ENCODE results near the gene NPEPL1.
A peak's percentile ranks its signal among the peaks of the same experiment; 100 is the strongest.

Gene NPEPL1

DNA sequence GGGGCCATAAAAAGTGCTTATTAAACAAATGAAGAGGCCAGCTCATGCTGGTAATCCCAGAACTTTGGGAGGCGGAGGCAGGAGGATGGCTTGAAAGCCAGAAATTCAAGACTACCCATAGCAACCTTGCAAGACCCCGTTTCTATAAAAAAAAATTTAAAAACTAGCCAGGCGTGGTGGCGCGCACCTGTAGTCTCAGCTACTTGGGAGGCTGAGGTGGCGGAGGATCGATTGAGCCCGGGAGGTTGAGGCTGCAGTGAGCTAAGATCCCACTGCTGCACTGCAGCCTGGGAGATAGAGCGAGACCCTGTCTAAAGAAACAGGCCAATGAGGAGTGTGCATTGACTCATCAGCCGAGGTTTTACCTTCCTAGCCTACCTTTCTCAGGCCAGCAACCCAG lies 15.2 kb downstream of the NPEPL1 start:
- Mint-ChIP-seq H3K27ac (no peak overlapping the region), H3K9me3 (no peaks in the 10 kb centered on the region), H3K4me1 (ENCODE audit: low read depth) (no peaks in the 10 kb centered on the region)

GRCh38 chr20:58708246-58708931 lies 15.8 kb downstream of the NPEPL1 start:
- H3K9me3 Mint-ChIP-seq: no peaks in the 10 kb centered on the region
- H3K4me3 Mint-ChIP-seq: no peak overlapping the region
- H3K36me3 Mint-ChIP-seq (ENCODE audit: low read depth): peaks cover 26% of the 10 kb centered on the region
- no peaks in the 10 kb centered on the region for H3K4me1 Mint-ChIP-seq (ENCODE audit: low read depth)
- DNase-seq: peak; percentile 6
- H3K27ac Mint-ChIP-seq: no peak overlapping the region
- H3K27me3 Mint-ChIP-seq: no peaks in the 10 kb centered on the region

More for the DNA sequence above, 15.2 kb downstream of the NPEPL1 start:
- H3K4me3 Mint-ChIP-seq: no peak overlapping the region
- H3K36me3 Mint-ChIP-seq (ENCODE audit: low read depth): peaks cover 33% of the 10 kb centered on the region
- DNase-seq: no peak
- H3K27me3 Mint-ChIP-seq: no peaks in the 10 kb centered on the region

DNA sequence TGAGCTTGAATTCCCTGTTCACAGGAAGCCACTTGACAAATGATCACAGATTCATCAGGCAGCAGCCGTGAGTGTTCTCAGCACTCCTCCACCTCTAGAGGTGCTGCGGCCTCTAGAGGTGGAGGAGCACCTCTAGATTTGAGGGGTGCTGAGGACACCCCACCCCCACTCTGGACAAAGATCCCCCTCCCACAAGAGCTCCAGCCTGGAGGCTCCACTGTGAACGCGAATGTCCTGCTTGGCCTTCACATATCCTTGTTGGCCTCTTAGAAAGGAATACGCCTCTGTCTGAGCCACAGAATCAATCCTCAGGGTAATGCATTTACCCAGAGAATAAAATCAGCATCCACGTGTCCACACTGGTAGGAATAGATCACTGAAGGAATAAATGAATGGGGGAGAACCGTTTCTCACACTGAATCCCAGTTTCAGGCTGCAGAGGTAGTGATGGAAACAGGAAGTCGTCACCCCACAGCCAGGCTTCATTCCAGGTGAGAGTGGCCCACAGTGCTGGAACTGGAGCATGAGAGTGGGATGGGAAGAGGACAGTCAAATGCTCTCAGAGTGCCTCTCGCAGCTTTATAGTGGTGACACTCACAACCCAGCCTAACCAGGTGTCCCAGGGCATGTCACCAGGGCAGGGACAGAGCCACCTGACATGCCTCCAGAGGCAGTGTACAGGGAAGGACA lies 16.6 kb downstream of the NPEPL1 start:
- Mint-ChIP-seq H3K4me1 (ENCODE audit: low read depth) (no peaks in the 10 kb centered on the region), H3K27ac (no peak overlapping the region), H3K36me3 (ENCODE audit: low read depth) (peaks cover 19% of the 10 kb centered on the region), H3K27me3 (no peaks in the 10 kb centered on the region), H3K4me3 (no peak overlapping the region), H3K9me3 (no peaks in the 10 kb centered on the region)
- peak; percentile 21 for DNase-seq

DNA sequence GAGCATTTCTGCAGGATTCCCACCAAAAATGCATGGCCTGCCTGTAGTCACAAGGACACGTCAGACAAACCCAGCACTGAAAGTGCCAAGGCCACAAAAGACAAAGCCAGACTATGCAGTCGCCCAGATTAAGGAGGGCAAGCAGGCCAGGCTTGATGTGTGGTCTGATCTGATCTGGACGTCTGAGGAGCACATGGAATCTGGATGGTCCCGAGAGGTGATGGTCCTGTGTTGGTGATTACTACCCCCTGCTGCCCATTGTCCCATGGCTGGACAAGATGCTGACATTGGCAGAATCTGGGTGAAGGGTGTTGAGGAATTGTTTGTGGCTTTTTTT lies 17.1 kb downstream of the NPEPL1 start:
- Mint-ChIP-seq H3K27me3 (no peaks in the 10 kb centered on the region), H3K27ac (no peak overlapping the region), H3K9me3 (no peaks in the 10 kb centered on the region), H3K4me3 (no peak overlapping the region), H3K36me3 (ENCODE audit: low read depth) (peaks cover 16% of the 10 kb centered on the region), H3K4me1 (ENCODE audit: low read depth) (no peaks in the 10 kb centered on the region)
- DNase-seq: peak; percentile 19

- peaks cover 9% of the 10 kb centered on the region for H3K36me3 Mint-ChIP-seq (ENCODE audit: low read depth)
- no peak overlapping the region for H3K27ac Mint-ChIP-seq
- DNase-seq: peak; percentile 3
- no peak overlapping the region for H3K4me3 Mint-ChIP-seq
- H3K27me3 Mint-ChIP-seq: no peaks in the 10 kb centered on the region
- no peaks in the 10 kb centered on the region for H3K4me1 Mint-ChIP-seq (ENCODE audit: low read depth)
- H3K9me3 Mint-ChIP-seq: no peaks in the 10 kb centered on the region
Observed at GRCh38 chr20:58710481-58711265, 18.1 kb downstream of the NPEPL1 start.

GRCh38 chr20:58711266-58712051 lies 18.9 kb downstream of the NPEPL1 start:
- H3K9me3 Mint-ChIP-seq: no peaks in the 10 kb centered on the region
- H3K4me3 Mint-ChIP-seq: no peak overlapping the region
- H3K4me1 Mint-ChIP-seq (ENCODE audit: low read depth): no peaks in the 10 kb centered on the region
- peak; percentile 25 for DNase-seq
- peaks cover 11% of the 10 kb centered on the region for H3K36me3 Mint-ChIP-seq (ENCODE audit: low read depth)
- no peak overlapping the region for H3K27ac Mint-ChIP-seq
- no peaks in the 10 kb centered on the region for H3K27me3 Mint-ChIP-seq

GRCh38 chr20:58712151-58712791 lies 19.7 kb downstream of the NPEPL1 start:
- Mint-ChIP-seq H3K4me3 (no peak overlapping the region), H3K9me3 (no peaks in the 10 kb centered on the region), H3K36me3 (ENCODE audit: low read depth) (peaks cover 11% of the 10 kb centered on the region), H3K4me1 (ENCODE audit: low read depth) (no peaks in the 10 kb centered on the region), H3K27me3 (no peaks in the 10 kb centered on the region), H3K27ac (no peak overlapping the region)
- no peak for DNase-seq

DNA sequence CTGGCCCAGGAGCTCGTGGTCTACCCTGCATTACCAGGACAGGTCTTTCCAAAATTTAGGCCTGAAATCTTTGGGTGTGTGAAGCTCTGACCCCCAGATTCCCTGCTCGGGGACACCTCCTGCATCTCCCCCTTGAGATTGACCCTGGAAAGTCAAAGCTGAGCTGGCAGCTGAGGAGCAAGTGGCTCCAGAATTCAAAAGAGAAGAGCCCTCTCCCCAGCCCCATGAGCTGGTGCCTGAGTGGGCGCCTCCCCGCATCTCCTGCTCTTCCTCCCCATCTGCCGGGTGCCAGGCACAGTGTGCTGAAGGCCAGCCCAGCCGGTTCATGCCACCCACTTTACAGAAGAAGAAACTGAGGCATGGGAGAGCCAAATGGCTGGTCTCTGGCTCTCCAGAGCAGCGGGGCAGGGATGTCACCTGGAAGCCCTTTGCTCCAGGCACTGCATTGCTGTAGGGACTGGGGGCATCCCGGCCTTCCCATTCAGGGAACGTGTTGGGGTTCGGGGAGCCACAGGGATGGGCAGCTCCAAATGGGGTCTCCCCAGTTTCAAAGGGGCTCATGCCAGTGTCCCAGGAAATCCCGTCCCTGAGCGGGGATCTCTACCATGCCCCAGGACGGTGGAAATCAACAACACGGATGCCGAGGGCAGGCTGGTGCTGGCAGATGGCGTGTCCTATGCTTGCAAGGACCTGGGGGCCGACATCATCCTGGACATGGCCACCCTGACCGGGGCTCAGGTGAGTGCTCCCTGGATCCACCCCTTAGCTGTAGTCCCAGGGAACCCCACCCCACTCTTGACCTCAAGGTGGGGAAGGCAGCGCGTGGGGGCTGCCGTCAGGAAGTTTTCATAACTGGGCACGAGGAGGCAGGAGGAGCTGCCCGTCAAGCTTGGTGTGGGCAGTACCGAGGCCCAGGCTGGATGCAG lies 20.5 kb downstream of the NPEPL1 start:
- no peaks in the 10 kb centered on the region for H3K27me3 Mint-ChIP-seq
- H3K4me1 Mint-ChIP-seq (ENCODE audit: low read depth): no peaks in the 10 kb centered on the region
- peak; percentile 22 for DNase-seq
- no peaks in the 10 kb centered on the region for H3K9me3 Mint-ChIP-seq
- peaks cover 9% of the 10 kb centered on the region for H3K36me3 Mint-ChIP-seq (ENCODE audit: low read depth)
- H3K4me3 Mint-ChIP-seq: no peak overlapping the region
- no peak overlapping the region for H3K27ac Mint-ChIP-seq

DNA sequence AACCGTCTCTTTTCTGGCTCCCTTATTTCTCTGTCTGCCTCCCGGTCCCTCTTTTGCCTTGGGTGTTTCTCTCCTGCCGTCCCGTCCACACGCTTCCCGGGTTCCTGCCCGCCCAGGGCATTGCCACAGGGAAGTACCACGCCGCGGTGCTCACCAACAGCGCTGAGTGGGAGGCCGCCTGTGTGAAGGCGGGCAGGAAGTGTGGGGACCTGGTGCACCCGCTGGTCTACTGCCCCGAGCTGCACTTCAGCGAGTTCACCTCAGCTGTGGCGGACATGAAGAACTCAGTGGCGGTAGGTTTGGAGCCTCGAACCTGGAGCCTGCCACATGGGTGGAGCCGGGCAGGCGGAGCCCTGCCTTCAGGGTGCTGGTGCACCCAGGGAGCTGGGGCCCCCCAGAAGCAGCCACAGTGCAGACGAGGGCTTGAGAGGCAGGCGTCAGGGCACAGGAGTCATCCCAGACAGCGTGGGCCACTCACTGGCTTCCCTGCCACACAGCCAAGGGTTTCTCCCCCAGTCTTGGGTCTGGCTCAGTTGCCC lies 21.3 kb downstream of the NPEPL1 start:
- Mint-ChIP-seq H3K4me1 (ENCODE audit: low read depth) (no peaks in the 10 kb centered on the region), H3K36me3 (ENCODE audit: low read depth) (peaks cover 8% of the 10 kb centered on the region), H3K9me3 (no peaks in the 10 kb centered on the region), H3K27me3 (no peaks in the 10 kb centered on the region), H3K4me3 (no peak overlapping the region), H3K27ac (no peak overlapping the region)
- DNase-seq: peak; percentile 23

- Mint-ChIP-seq H3K4me1 (ENCODE audit: low read depth) (no peaks in the 10 kb centered on the region), H3K4me3 (no peak overlapping the region), H3K27me3 (no peaks in the 10 kb centered on the region), H3K9me3 (no peaks in the 10 kb centered on the region), H3K36me3 (ENCODE audit: low read depth) (peaks cover 7% of the 10 kb centered on the region), H3K27ac (no peak overlapping the region)
- peak; percentile 20 for DNase-seq
Observed at GRCh38 chr20:58714340-58714922, 21.8 kb downstream of the NPEPL1 start.

- no peak overlapping the region for H3K27ac Mint-ChIP-seq
- DNase-seq: no peak
- no peaks in the 10 kb centered on the region for H3K27me3 Mint-ChIP-seq
- no peaks in the 10 kb centered on the region for H3K4me1 Mint-ChIP-seq (ENCODE audit: low read depth)
- H3K36me3 Mint-ChIP-seq (ENCODE audit: low read depth): peaks cover 7% of the 10 kb centered on the region
- H3K4me3 Mint-ChIP-seq: no peak overlapping the region
- no peaks in the 10 kb centered on the region for H3K9me3 Mint-ChIP-seq
Observed at GRCh38 chr20:58714923-58715351, 22.3 kb downstream of the NPEPL1 start.

DNA sequence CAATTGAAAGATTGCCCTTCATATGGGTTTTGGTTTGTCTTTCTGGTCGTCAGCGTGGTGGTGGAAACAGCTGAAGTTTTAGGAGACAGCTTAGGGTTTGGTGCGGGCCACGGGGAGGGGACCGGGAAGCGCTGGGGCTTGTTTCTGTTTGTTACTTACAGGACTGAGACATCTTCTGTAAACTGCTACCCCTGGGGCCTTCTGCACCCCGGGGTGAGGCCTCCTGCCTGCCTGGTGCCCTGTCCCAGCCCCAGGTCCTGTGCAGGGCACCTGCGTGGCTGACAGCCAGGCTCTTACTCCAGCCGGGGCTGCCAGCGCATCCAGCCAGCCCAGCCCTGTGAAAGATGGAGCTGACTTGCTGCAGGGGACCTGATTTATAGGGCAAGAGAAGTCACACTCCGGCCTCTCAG lies 22.8 kb downstream of the NPEPL1 start:
- Mint-ChIP-seq H3K4me1 (ENCODE audit: low read depth) (no peaks in the 10 kb centered on the region), H3K9me3 (no peaks in the 10 kb centered on the region), H3K4me3 (no peak overlapping the region), H3K27ac (no peak overlapping the region), H3K36me3 (ENCODE audit: low read depth) (peaks cover 7% of the 10 kb centered on the region), H3K27me3 (peaks cover under 1% of the 10 kb centered on the region)
- peak; percentile 24 for DNase-seq

Data from activated T-cell treated with anti-CD3 and anti-CD28 coated beads, Interleukin-2, amount 50 U/mL, for 24 hours (primary cell).